Body of pancreas (tissue), 4 donors: ENCODE measurements around the gene NEK1. TPM values are rescaled to one million over a fixed set of nuclear protein-coding genes. Genes with fewer than 3 reads are reported as not detected.

ENCODE experiments used
- ATAC-seq: fragments of 150-250 bp; one replicate; pipeline ENCODE4 v1.9.1; 2016
- DNase-seq, 4 donors: peaks; one replicate each; pipeline ENCODE4 v3.0.0-alpha.2; 2019
- H3K27ac ChIP-seq, 4 donors: fragments of 200-600 bp; sonication (generic); 1 replicate in 3 of 4; 2 replicates in 1 of 4; pipeline versions ENCODE4 v1.5.1 to v1.6.1; 2016 to 2019; ENCODE audit warnings: mild to moderate bottlenecking in 1 of 4, mixed read lengths in 1 of 4, moderate library complexity in 1 of 4
- H3K27me3 ChIP-seq, 2 donors: fragments of 200-600 bp; sonication (generic); one replicate each; pipeline ENCODE4 v1.6.0; 2016; ENCODE audit warnings: mild to moderate bottlenecking in 1 of 2
- H3K36me3 ChIP-seq, 2 donors: fragments of 200-600 bp; sonication (generic); replicated peaks in 1 of 2; 2 replicates each; pipeline ENCODE4 v1.5.1; 2016; ENCODE audit warnings: low read depth in 2 of 2; ENCODE audit not compliant: insufficient read depth in 1 of 2
- H3K4me1 ChIP-seq: fragments of 200-600 bp; sonication (generic); one replicate; pipeline ENCODE4 v1.6.0; 2016
- H3K4me3 ChIP-seq, 2 donors: fragments of 200-600 bp; sonication (generic); 1 replicate in 1 of 2; 2 replicates in 1 of 2; pipeline ENCODE4 v1.5.1; 2016 to 2019
- H3K9me3 ChIP-seq, 3 donors: fragments of 200-600 bp; sonication (generic); 1 replicate in 2 of 3; 2 replicates in 1 of 3; pipeline ENCODE4 v1.5.1; 2016
- CTCF ChIP-seq, 7 experiments: fragments of 450-650 bp in 4 of 7; fragments of 200-600 bp in 3 of 7; sonication (generic) in 3 of 7; IDR thresholded peaks; one replicate each; pipeline ENCODE4 v1.5.1; 2016 to 2019; ENCODE audit warnings: antibody characterized with exemption in 7 of 7
- POLR2A ChIP-seq, 3 donors: fragments of 450-650 bp; IDR thresholded peaks; one replicate each; pipeline ENCODE4 v1.6.1; 2016; ENCODE audit warnings: antibody characterized with exemption in 3 of 3, mild to moderate bottlenecking in 2 of 3
- WGBS, 2 donors: methylation state at CpG; one replicate each; pipeline ENCODE4 v1.1.5; 2017; 5-methylcytosine and 5-hydroxymethylcytosine counted together
- intact Hi-C: fragments of 100-400 bp; cut with DNase I; formaldehyde crosslinking; loops from one replicate; pipeline ENCODE4 v1.15.1; 2023
- total RNA-seq, 2 donors: library from RNA; depleted of rRNA; stranded (reverse); fragments of >200 nt; gene quantifications; one replicate each; pipeline ENCODE4 v1.1.0, GENCODE V29; 2016

Gene NEK1
- total RNA-seq, 2 donors from 2014 or later: 6.3 to 12.2 TPM

GRCh38 chr4:169397762-169398161 is 214.6 kb downstream of the NEK1 start:
- TF ChIP-seq CTCF (IDR thresholded peaks at IDR 0.05) (no peak), POLR2A (IDR thresholded peaks at IDR 0.05) (no peak)
- Histone ChIP-seq H3K4me3 (no peak overlapping the region), H3K27me3 (no peaks in the 10 kb centered on the region), H3K36me3 (no peaks in the 10 kb centered on the region), H3K4me1 (no peaks in the 10 kb centered on the region), H3K9me3 (no peaks in the 10 kb centered on the region), H3K27ac (no peak overlapping the region)
- intact Hi-C loops: no loop called here
- WGBS, 2 donors: 88 to 94% methylated on average over 2 of the region's 2 CpGs
- DNase-seq: no peak
- no peak for ATAC-seq

- ATAC-seq (no peak), DNase-seq (no peak)
- 66 to 70% methylated on average over 3 of the region's 3 CpGs for WGBS, 2 donors
- no peak overlapping the region for H3K27ac ChIP-seq
- no peaks in the 10 kb centered on the region for H3K36me3 ChIP-seq
- H3K4me3 ChIP-seq: no peak overlapping the region
- intact Hi-C loops: no loop called here
- no peaks in the 10 kb centered on the region for H3K4me1 ChIP-seq
- TF ChIP-seq POLR2A (IDR thresholded peaks at IDR 0.05) (no peak), CTCF (IDR thresholded peaks at IDR 0.05) (no peak)
- H3K27me3 ChIP-seq: no peaks in the 10 kb centered on the region
- H3K9me3 ChIP-seq: no peaks in the 10 kb centered on the region
These were observed 227.0 kb downstream of the NEK1 start for GRCh38 chr4:169385376-169385775.

- TF ChIP-seq POLR2A (IDR thresholded peaks at IDR 0.05): no peak
- no peak for DNase-seq
- intact Hi-C loops: no loop called here
- Histone ChIP-seq H3K4me3 (no peak overlapping the region), H3K27me3 (no peaks in the 10 kb centered on the region), H3K27ac (no peak overlapping the region), H3K9me3 (no peaks in the 10 kb centered on the region), H3K4me1 (no peaks in the 10 kb centered on the region), H3K36me3 (no peaks in the 10 kb centered on the region)
- ATAC-seq: no peak
- 60 to 67% methylated on average over 3 of the region's 3 CpGs for WGBS, 2 donors
These were observed 227.6 kb downstream of the NEK1 start for GRCh38 chr4:169384779-169385178.

GRCh38 chr4:169383724-169384123 is 228.7 kb downstream of the NEK1 start:
- TF ChIP-seq POLR2A (IDR thresholded peaks at IDR 0.05) (no peak), CTCF (IDR thresholded peaks at IDR 0.05) (no peak)
- DNase-seq (no peak), ATAC-seq (peak; percentile 30)
- Histone ChIP-seq H3K27ac (no peak overlapping the region), H3K4me3 (no peak overlapping the region), H3K36me3 (no peaks in the 10 kb centered on the region), H3K9me3 (no peaks in the 10 kb centered on the region), H3K27me3 (no peaks in the 10 kb centered on the region), H3K4me1 (no peaks in the 10 kb centered on the region)
- WGBS, 2 donors: 70 to 80% methylated on average over 3 of the region's 3 CpGs
- intact Hi-C loops: no loop called here

GRCh38 chr4:169379688-169380087 is 232.7 kb downstream of the NEK1 start:
- no peak overlapping the region for H3K27ac ChIP-seq
- no peak overlapping the region for H3K4me3 ChIP-seq
- TF ChIP-seq POLR2A (IDR thresholded peaks at IDR 0.05): no peak
- no peak for TF ChIP-seq CTCF (IDR thresholded peaks at IDR 0.05)
- H3K36me3 ChIP-seq: no peaks in the 10 kb centered on the region
- ATAC-seq: no peak
- DNase-seq: no peak
- H3K9me3 ChIP-seq: peaks cover 0 to 7% (median 0%) of the 10 kb centered on the region in 3 donors
- no peaks in the 10 kb centered on the region for H3K4me1 ChIP-seq
- intact Hi-C loops: no loop called here
- H3K27me3 ChIP-seq: no peaks in the 10 kb centered on the region
